Progenitor cell of endocrine pancreas (in vitro differentiated cells): ENCODE results near the gene TOLLIP. TPM values are rescaled to one million over a fixed set of nuclear protein-coding genes. Genes with fewer than 3 reads are reported as not detected.

Source experiments
- DNase-seq: peaks from one replicate; pipeline ENCODE4 v3.0.0; 2021; ENCODE audit warnings: low spot score; ENCODE audit not compliant: unreplicated experiment
- H3K27ac Mint-ChIP-seq: 2 replicates; pipeline ENCODE4 v1.8.0; 2021; ENCODE audit warnings: mild to moderate bottlenecking, moderate library complexity, mixed read lengths
- H3K27me3 Mint-ChIP-seq: 2 replicates; pipeline ENCODE4 v1.8.0; 2021; ENCODE audit warnings: mixed read lengths
- H3K36me3 Mint-ChIP-seq: 2 replicates; pipeline ENCODE4 v1.8.0; 2022; ENCODE audit warnings: mixed read lengths; ENCODE audit not compliant: insufficient read depth
- H3K4me1 Mint-ChIP-seq: 2 replicates; pipeline ENCODE4 v1.8.0; 2021; ENCODE audit warnings: low read depth, mixed read lengths
- H3K4me3 Mint-ChIP-seq: 2 replicates; pipeline ENCODE4 v1.8.0; 2021; ENCODE audit warnings: low read depth, mild to moderate bottlenecking, moderate library complexity, mixed read lengths
- H3K9me3 Mint-ChIP-seq: 2 replicates; pipeline ENCODE4 v1.8.0; 2021; ENCODE audit warnings: low read depth, mixed read lengths
- CTCF ChIP-seq: fragments of 200-600 bp; sonication (generic); IDR thresholded peaks from one replicate; pipeline ENCODE4 v1.5.0; 2021; ENCODE audit warnings: antibody characterized with exemption, mild to moderate bottlenecking; ENCODE audit not compliant: unreplicated experiment
- total RNA-seq: library from RNA; stranded (reverse); gene quantifications from 2 replicates; pipeline ENCODE4 v1.2.1, GENCODE V29; 2021

The TOLLIP gene
- total RNA-seq, 1 donor from 2014 or later, result 44.4 TPM

DNA sequence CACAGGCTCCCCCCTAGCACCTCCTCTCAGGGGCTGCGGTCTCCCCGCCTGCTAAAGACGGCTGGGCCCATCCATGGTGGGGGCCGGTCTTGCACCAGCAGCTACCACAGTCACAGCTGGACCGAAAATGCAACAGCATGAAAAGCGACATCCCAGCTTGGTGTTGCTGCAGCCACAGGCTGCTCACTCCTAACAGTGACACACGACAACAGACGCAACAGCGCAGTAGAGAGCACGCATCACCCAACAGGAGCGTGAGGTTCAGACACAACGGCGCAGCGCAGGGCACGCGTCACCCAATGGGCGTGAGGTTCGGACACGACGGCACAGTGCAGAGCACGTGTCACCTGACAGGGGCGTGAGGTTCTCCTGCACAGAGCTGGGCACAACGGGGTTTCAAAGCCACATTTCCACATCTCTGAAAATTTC, 24.1 kb downstream of the TOLLIP start:
- H3K27me3 Mint-ChIP-seq, result no peaks in the 10 kb centered on the region
- no peak for DNase-seq
- peaks cover 7% of the 10 kb centered on the region for H3K36me3 Mint-ChIP-seq
- H3K27ac Mint-ChIP-seq, result no peak overlapping the region
- no peak overlapping the region for H3K4me3 Mint-ChIP-seq
- H3K9me3 Mint-ChIP-seq, result no peaks in the 10 kb centered on the region
- H3K4me1 Mint-ChIP-seq, result no peaks in the 10 kb centered on the region
- TF ChIP-seq CTCF, result no peak

DNA sequence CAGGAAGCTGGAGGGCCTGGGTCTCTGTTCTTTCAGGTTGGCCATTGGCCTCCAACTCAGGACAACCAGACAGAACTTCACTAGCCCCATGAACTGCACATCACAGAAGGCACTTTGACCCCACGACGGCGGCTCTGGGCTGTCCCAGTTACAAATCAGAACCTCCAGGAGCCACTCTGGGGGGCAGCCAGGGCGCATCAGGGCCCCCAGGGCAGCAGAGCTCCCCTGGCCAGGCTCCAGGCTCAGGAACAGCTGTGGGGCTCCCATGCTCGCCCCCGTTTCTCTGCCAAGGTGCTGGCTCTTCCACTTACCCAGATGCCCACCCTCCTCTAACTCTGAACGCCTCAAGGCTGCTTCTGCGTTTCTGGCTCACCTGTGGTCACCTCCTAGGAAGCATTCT, 25.5 kb downstream of the TOLLIP start:
- peaks cover 7% of the 10 kb centered on the region for H3K36me3 Mint-ChIP-seq
- DNase-seq, result no peak
- H3K9me3 Mint-ChIP-seq, result no peaks in the 10 kb centered on the region
- no peak overlapping the region for H3K27ac Mint-ChIP-seq
- no peaks in the 10 kb centered on the region for H3K27me3 Mint-ChIP-seq
- TF ChIP-seq CTCF, result no peak
- no peaks in the 10 kb centered on the region for H3K4me1 Mint-ChIP-seq
- no peak overlapping the region for H3K4me3 Mint-ChIP-seq

- Mint-ChIP-seq H3K36me3 (peaks cover 6% of the 10 kb centered on the region), H3K27me3 (no peaks in the 10 kb centered on the region), H3K4me1 (no peaks in the 10 kb centered on the region), H3K4me3 (no peak overlapping the region), H3K27ac (no peak overlapping the region), H3K9me3 (no peaks in the 10 kb centered on the region)
- no peak for DNase-seq
- TF ChIP-seq CTCF, result no peak
Measured at GRCh38 chr11:1283091-1283511, 26.3 kb downstream of the TOLLIP start.

DNA sequence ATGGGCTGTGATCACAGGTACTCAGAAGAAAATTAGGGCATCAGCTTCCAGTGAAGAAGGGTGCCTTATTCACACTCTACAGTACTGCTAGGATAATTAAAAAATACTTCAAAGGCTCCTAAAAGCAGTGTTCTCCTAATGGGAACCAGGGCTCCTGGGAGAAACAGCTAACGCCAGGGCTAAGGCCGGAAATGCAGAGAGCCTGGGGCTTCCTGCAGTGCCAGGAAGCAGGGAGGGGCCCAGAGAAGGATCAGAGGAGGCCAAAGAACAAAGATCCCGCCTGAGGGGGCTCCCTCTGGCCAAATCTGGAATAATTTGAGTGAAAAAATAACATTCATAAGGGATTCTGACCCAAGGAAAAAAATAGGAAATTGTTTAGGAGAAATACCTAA, 27.5 kb downstream of the TOLLIP start:
- TF ChIP-seq CTCF, result no peak
- H3K9me3 Mint-ChIP-seq, result no peaks in the 10 kb centered on the region
- no peaks in the 10 kb centered on the region for H3K4me1 Mint-ChIP-seq
- H3K27me3 Mint-ChIP-seq, result no peaks in the 10 kb centered on the region
- H3K4me3 Mint-ChIP-seq, result no peak overlapping the region
- DNase-seq, result no peak
- no peak overlapping the region for H3K27ac Mint-ChIP-seq
- H3K36me3 Mint-ChIP-seq, result peaks cover 8% of the 10 kb centered on the region

- TF ChIP-seq CTCF, result no peak
- DNase-seq, result no peak
- Mint-ChIP-seq H3K27me3 (no peaks in the 10 kb centered on the region), H3K4me1 (no peaks in the 10 kb centered on the region), H3K36me3 (peaks cover 4% of the 10 kb centered on the region), H3K4me3 (no peak overlapping the region), H3K9me3 (no peaks in the 10 kb centered on the region), H3K27ac (no peak overlapping the region)
Measured at GRCh38 chr11:1281326-1281973, 28.0 kb downstream of the TOLLIP start.
